Measurements from ENCODE around the gene RFT1.

The RFT1 gene

DNA sequence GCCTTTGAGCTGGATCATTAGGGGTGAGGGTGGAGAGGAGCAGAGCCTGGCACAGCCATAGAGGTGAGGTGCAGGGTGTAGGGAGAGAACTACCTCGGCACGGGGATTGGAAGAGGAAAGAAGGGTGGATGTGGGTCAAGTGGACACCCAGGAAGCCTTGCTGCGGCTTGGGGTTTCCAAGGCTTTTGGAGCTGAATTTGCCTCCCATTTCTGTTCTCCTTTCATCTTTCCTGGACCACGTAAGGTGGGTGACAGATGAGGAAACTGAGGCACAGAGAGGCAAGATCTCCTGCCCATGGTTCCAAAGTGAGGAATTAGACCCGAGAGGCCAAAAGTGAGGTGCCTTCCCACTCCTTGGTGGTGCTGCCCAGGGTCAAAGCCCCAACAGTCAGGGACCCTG is 48.9 kb downstream of the RFT1 start:
- H3K27ac ChIP-seq, result no peak overlapping the region
- TF ChIP-seq, protein P1, sequence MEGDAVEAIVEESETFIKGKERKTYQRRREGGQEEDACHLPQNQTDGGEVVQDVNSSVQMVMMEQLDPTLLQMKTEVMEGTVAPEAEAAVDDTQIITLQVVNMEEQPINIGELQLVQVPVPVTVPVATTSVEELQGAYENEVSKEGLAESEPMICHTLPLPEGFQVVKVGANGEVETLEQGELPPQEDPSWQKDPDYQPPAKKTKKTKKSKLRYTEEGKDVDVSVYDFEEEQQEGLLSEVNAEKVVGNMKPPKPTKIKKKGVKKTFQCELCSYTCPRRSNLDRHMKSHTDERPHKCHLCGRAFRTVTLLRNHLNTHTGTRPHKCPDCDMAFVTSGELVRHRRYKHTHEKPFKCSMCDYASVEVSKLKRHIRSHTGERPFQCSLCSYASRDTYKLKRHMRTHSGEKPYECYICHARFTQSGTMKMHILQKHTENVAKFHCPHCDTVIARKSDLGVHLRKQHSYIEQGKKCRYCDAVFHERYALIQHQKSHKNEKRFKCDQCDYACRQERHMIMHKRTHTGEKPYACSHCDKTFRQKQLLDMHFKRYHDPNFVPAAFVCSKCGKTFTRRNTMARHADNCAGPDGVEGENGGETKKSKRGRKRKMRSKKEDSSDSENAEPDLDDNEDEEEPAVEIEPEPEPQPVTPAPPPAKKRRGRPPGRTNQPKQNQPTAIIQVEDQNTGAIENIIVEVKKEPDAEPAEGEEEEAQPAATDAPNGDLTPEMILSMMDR (conservative IDR thresholded peaks at IDR 0.05), result no peak

GRCh38 chr3:53080612-53081205 is 49.5 kb downstream of the RFT1 start:
- no peak overlapping the region for H3K27ac ChIP-seq
- TF ChIP-seq, protein P1 (conservative IDR thresholded peaks at IDR 0.05), result no peak

DNA sequence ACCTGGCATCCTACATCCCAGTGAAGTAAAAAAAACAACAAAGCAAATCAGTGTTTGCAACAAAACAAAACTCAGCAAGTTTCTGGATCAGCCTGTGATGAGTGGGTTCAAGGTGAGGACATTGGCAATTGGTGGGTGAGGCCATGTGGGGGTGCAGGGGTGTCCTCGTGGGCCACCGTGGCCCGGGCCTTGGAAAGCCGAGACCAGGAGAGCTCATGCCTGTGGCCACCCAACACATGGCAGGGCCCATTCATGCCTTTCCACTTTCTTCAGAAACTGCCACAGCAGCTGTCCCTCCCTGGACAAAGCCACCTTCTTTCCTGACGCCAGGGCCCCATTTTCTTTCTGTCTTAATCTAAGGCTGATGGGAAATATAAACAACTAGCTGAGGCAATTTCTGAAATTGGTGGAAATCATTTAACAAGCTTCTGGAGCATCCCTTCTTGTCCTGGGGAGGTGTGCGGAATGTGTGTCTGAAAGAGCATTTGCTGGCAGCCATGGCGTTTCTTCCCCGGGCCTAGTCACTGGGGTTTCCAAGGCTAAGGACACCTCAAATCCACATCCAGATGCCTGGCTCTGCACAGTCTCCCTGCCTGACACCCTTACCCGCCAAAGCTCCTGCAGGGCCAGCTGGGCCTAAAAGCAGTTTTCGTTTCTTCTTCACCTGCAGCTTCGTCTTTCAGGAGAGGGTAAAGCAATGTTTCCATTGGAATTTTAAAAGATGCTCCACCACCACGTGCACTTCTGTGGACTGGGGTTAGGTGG is 50.3 kb downstream of the RFT1 start:
- TF ChIP-seq, protein P1 (conservative IDR thresholded peaks at IDR 0.05), result no peak
- H3K27ac ChIP-seq, result no peak overlapping the region

GRCh38 chr3:53079147-53079546 is 51.1 kb downstream of the RFT1 start:
- TF ChIP-seq, protein P1 (conservative IDR thresholded peaks at IDR 0.05), result no peak
- H3K27ac ChIP-seq, result no peak overlapping the region

GRCh38 chr3:53078656-53079055 is 51.6 kb downstream of the RFT1 start:
- TF ChIP-seq, protein P1 (conservative IDR thresholded peaks at IDR 0.05), result no peak
- no peak overlapping the region for H3K27ac ChIP-seq

DNA sequence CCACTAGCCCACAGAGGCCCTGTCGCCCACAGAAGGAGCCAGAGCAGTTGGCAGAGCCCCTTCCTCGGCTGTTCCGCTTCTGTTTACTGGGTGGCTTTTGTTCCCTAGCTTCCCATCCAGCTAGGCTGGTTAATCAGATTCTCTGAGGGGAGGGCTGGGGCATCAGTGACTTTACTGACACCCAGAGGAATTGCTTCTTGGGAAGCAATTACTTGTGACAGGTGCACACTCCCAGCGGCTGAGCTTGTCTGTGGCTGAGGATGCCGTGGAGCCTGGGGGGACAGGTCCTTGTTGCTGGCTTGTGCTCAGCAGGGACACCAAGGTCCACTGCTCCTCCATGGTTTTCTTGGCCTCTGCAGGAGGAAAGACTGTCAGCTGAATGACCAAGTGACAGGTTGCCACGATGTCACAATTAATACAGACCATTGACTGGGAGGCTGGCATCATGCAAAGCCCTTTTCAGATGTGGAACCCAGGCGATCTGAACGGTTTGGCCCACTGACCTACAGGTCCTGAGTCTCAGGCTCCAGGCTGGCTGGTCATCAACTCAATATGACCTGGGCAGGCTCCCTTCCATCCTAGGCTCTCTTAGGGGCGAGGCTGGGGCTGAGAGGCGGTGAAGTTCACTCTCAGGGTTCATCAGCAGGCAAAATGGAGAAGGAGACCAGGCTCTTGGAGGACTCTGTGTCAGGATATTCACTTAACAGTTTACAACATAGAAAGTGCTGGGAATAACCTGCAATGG is 52.6 kb downstream of the RFT1 start:
- TF ChIP-seq, protein P1 (conservative IDR thresholded peaks at IDR 0.05), result no peak
- no peak overlapping the region for H3K27ac ChIP-seq

- TF ChIP-seq, protein P1 (conservative IDR thresholded peaks at IDR 0.05), result no peak
Measured at GRCh38 chr3:53075743-53076140, 54.5 kb downstream of the RFT1 start.

More at GRCh38 chr3:53075743-53076140, 54.5 kb downstream of the RFT1 start:
- no peak overlapping the region for H3K27ac ChIP-seq

All from VCaP (cell line).